ENCODE data around the gene NIPSNAP3A. TPM values are rescaled to one million over a fixed set of nuclear protein-coding genes. Genes with fewer than 3 reads are reported as not detected.

NIPSNAP3A gene
- total RNA-seq, 1 experiment from 2014 or later, result 6.9 TPM

- H3K36me3 ChIP-seq (ENCODE audit: control insufficient read depth in 1 of 2, insufficient read depth in 2 of 2, low read length in 2 of 2), result no peaks in the 10 kb centered on the region
- DNase-seq (ENCODE audit: low read depth, low spot score) (no peak), ATAC-seq (no peak)
- H3K27ac ChIP-seq (ENCODE audit: low read depth, low read length), result no peak overlapping the region
- H3K9ac ChIP-seq (ENCODE audit: low read length), result no peak overlapping the region
- CTCF ChIA-PET, result no interaction called here
- POLR2A ChIA-PET, result no interaction called here
- no peaks in the 10 kb centered on the region for H3K9me2 ChIP-seq (ENCODE audit: insufficient read depth)
- H3K4me3 ChIP-seq (replicated peaks in 1 of 2; ENCODE audit: low read depth in 1 of 2, low read length in 2 of 2), result no peak overlapping the region
- H2AFZ ChIP-seq (ENCODE audit: low read depth, low read length, poor library complexity, severe bottlenecking), result no peak overlapping the region
- H3K4me2 ChIP-seq (ENCODE audit: low read length), result no peak overlapping the region
- no peaks in the 10 kb centered on the region for H4K20me1 ChIP-seq (ENCODE audit: insufficient read depth)
- no peaks in the 10 kb centered on the region for H3K27me3 ChIP-seq (ENCODE audit: insufficient read depth, low read length)
- H3K4me1 ChIP-seq (ENCODE audit: control insufficient read depth in 1 of 2, insufficient read depth in 2 of 2, low read length in 2 of 2), result no peaks in the 10 kb centered on the region
- H3K79me2 ChIP-seq (ENCODE audit: insufficient read depth, low read length), result no peaks in the 10 kb centered on the region
- H3K9me3 ChIP-seq (ENCODE audit: control insufficient read depth in 1 of 2, insufficient read depth in 1 of 2, low read depth in 1 of 2, low read length in 2 of 2), result no peaks in the 10 kb centered on the region
- TF ChIP-seq EZH2phosphoT487 (IDR thresholded peaks at IDR 0.05; ENCODE audit: borderline replicate concordance) (no peak), MAX (IDR thresholded peaks at IDR 0.05) (no peak)
- intact Hi-C loops (cut with micrococcal nuclease), result loop anchor here (10.0 kb wide), 1 partner anchor 749 kb away; no protein-coding TSS in a partner anchor
- BruUV-seq (replicated peaks), result no TSS peak
- RAD21 ChIA-PET (ENCODE audit: low non-redundant PET in 1 of 2, low total read pairs in 2 of 2, uncharacterized antibody in 2 of 2, unreplicated experiment in 2 of 2), result no interaction called here
These were observed 38.8 kb downstream of the NIPSNAP3A start for GRCh38 chr9:104786293-104786692.

- Histone ChIP-seq H3K27me3 (ENCODE audit: insufficient read depth, low read length) (no peaks in the 10 kb centered on the region), H3K27ac (ENCODE audit: low read depth, low read length) (no peak overlapping the region), H3K9me3 (ENCODE audit: control insufficient read depth in 1 of 2, insufficient read depth in 1 of 2, low read depth in 1 of 2, low read length in 2 of 2) (no peaks in the 10 kb centered on the region), H3K9me2 (ENCODE audit: insufficient read depth) (no peaks in the 10 kb centered on the region), H3K9ac (ENCODE audit: low read length) (no peak overlapping the region), H3K4me2 (ENCODE audit: low read length) (no peak overlapping the region), H3K36me3 (ENCODE audit: control insufficient read depth in 1 of 2, insufficient read depth in 2 of 2, low read length in 2 of 2) (no peaks in the 10 kb centered on the region), H4K20me1 (ENCODE audit: insufficient read depth) (no peaks in the 10 kb centered on the region), H3K4me1 (ENCODE audit: control insufficient read depth in 1 of 2, insufficient read depth in 2 of 2, low read length in 2 of 2) (no peaks in the 10 kb centered on the region), H2AFZ (ENCODE audit: low read depth, low read length, poor library complexity, severe bottlenecking) (no peak overlapping the region), H3K4me3 (replicated peaks in 1 of 2; ENCODE audit: low read depth in 1 of 2, low read length in 2 of 2) (no peak overlapping the region), H3K79me2 (ENCODE audit: insufficient read depth, low read length) (no peaks in the 10 kb centered on the region)
- CTCF ChIA-PET, result interaction anchor here (0.6 kb wide), 1 partner anchor 369 kb away, joined by 3 read pairs; no protein-coding TSS in a partner anchor
- no peak for TF ChIP-seq ELF1 (IDR thresholded peaks at IDR 0.05; ENCODE audit: borderline replicate concordance, low read depth)
- no peak for TF ChIP-seq TCF7L2 (IDR thresholded peaks at IDR 0.05; ENCODE audit: borderline replicate concordance, extremely low read depth, insufficient read depth, insufficient read length)
- TF ChIP-seq EZH2 (IDR thresholded peaks at IDR 0.05), result no peak
- no peak for TF ChIP-seq EZH2phosphoT487 (IDR thresholded peaks at IDR 0.05; ENCODE audit: borderline replicate concordance)
- no peak for TF ChIP-seq RAD21 (IDR thresholded peaks at IDR 0.05; ENCODE audit: low read depth)
- no peak for TF ChIP-seq POLR2AphosphoS5 (IDR thresholded peaks at IDR 0.05; ENCODE audit: low read depth, low read length)
- no peak for TF ChIP-seq MAX (IDR thresholded peaks at IDR 0.05)
- TF ChIP-seq REST (IDR thresholded peaks at IDR 0.05; ENCODE audit: low read depth), result no peak
- RAD21 ChIA-PET (ENCODE audit: low non-redundant PET in 1 of 2, low total read pairs in 2 of 2, uncharacterized antibody in 2 of 2, unreplicated experiment in 2 of 2), result no interaction called here
- intact Hi-C loops (cut with micrococcal nuclease), result loop anchor here (10.0 kb wide), 1 partner anchor 747 kb away; no protein-coding TSS in a partner anchor
- BruUV-seq (replicated peaks), result no TSS peak
- DNase-seq (ENCODE audit: low read depth, low spot score) (no peak), ATAC-seq (no peak)
- POLR2A ChIA-PET, result no interaction called here
These were observed 40.0 kb downstream of the NIPSNAP3A start for GRCh38 chr9:104787306-104788015.

All from HCT116 (cell line).